Activated T-cell treated with anti-CD3 and anti-CD28 coated beads, Interleukin-2, amount 50 U/mL, for 1 hour (primary cell): ENCODE results near the gene IQGAP3.

ENCODE experiments used
- DNase-seq: peaks from one replicate; pipeline ENCODE4 v3.0.0-alpha.2; 2020

Gene IQGAP3

GRCh38 chr1:156493154-156493631 is 79.2 kb downstream of the IQGAP3 start:
- DNase-seq: no peak

DNA sequence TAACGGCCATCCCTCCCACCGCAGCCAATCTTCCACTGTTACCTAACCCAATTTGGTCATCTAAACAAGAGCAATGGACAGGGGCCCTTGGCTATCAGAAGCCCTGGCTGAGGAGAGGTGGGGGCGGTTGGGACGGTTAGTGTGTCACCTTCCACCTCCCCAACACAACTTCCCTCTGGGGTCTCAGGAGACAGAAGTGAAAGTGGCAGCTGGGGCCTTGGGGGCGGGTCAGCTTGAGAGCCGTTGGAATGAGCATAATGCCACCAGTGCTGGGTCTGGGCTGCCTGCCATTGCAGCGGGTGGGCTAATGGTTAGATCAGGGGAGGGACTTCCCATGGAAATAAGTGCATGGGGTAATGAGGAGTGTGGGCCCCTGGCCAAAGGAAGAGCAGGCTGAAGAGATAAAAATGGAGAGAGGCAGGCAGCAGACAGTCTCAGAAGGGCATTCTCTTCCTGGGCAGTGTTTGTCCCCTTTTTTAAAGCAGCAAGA is 79.7 kb downstream of the IQGAP3 start:
- DNase-seq: no peak

GRCh38 chr1:156492013-156492590 is 80.3 kb downstream of the IQGAP3 start:
- DNase-seq: no peak

DNA sequence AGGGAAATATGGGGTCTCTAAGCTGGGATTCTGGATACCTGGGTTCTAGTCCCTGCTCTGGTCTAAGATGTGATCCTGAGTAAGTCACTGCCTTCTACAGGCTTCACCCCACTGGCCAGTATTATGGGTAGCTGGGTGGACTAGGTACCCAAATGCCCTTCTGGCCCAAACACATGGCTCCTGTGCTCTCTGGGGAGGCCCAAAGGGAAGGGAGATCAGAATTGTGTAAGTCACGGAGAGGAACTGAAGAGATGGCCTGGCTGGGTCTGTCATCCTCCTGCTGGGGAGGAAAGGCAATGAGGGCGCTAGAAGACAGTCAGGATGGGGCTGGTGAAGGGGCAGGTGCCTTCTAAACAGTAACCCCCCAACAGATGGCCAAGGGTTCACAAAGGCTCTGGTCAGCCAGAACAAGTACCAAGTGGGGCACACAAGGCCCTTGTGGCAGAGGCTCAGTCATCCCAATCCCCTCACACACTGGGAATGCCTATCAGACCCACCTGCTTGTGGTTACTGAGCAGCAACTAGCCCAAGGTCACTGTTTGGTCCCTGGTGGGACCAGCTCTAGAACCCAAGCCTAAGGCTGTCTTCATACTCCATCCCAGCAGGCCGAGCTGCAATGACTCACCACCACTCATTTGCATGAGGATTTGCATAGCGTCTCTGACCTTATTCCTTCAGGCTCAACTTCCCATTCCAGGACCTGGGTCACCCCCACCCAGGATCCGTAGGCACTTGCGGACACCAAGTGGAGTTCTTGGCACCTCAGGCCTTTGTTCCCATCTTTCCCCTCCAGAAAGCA is 81.0 kb downstream of the IQGAP3 start:
- DNase-seq: no peak

DNA sequence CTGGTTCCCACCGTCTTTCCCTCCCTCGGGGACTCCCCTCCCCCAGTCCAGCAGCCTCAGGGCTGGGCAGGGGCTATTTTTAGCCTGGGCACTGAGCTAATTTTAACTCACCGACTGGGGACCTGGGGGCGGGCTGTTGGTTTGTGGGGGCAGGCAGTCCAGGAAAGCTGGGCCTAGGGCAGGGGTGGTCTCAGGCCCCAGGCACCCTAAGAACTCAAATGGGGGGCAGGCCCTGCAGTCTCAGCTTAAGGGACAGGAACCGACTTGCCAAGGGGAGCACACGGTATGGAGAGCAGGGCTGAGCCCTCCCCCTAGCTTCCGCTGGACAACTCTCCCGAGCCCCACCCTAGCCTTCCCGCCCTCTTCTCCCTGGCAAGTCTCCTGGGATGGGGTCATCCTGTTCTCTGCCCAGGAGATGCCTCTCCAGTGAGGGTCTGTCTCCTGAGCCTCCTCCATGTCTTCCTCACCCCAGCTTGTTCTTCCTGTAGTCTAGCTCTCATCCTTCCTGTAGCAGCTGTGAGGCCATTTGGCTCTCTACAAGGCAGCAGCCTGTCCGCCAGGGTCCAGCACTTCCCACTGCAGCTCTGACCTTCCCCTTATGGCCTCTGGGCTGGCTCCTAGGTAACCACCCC is 81.8 kb downstream of the IQGAP3 start:
- DNase-seq: no peak

- no peak for DNase-seq
Measured at GRCh38 chr1:156489935-156490293, 82.5 kb downstream of the IQGAP3 start.

DNA sequence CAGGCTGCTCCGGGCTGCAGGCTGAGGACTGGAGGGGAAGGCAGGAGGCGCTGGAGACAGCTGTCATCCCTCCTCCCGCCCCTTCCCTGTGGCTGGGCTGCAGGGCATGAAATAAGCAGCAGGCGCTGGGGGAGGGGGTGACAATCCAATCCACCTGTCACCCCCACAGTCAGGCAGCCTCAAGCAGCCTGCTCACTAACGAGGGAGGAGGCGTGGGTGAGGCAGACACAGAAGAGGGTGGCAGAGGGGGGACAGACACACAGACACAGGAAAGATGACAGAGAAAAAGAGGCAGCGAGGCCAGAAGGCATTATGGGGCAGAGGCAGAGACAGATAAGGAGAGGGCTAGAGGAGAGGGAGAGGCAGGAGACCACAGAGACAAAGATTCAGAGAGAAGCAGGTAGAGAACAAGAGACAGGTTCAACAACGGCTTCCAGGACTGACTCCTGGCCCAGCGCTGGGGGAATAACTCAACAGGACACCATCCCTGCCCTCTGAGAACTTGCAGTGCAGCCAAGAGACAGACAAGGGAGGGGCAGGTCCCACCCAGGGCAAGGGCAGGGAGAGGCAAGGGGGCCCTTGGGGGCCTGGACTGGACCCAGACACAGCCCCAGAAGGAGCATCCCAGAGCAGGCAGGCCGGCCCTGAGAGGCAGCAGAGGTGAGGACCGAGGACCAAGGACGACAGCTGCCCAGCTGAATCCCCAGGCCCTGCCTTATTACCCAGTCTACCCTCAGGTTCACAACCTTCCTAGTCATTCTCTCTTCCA is 83.0 kb downstream of the IQGAP3 start:
- peak; percentile 49 for DNase-seq

- DNase-seq: no peak
Measured at GRCh38 chr1:156488566-156489165, 83.7 kb downstream of the IQGAP3 start.

GRCh38 chr1:156487862-156488261 is 84.5 kb downstream of the IQGAP3 start:
- DNase-seq: no peak

DNA sequence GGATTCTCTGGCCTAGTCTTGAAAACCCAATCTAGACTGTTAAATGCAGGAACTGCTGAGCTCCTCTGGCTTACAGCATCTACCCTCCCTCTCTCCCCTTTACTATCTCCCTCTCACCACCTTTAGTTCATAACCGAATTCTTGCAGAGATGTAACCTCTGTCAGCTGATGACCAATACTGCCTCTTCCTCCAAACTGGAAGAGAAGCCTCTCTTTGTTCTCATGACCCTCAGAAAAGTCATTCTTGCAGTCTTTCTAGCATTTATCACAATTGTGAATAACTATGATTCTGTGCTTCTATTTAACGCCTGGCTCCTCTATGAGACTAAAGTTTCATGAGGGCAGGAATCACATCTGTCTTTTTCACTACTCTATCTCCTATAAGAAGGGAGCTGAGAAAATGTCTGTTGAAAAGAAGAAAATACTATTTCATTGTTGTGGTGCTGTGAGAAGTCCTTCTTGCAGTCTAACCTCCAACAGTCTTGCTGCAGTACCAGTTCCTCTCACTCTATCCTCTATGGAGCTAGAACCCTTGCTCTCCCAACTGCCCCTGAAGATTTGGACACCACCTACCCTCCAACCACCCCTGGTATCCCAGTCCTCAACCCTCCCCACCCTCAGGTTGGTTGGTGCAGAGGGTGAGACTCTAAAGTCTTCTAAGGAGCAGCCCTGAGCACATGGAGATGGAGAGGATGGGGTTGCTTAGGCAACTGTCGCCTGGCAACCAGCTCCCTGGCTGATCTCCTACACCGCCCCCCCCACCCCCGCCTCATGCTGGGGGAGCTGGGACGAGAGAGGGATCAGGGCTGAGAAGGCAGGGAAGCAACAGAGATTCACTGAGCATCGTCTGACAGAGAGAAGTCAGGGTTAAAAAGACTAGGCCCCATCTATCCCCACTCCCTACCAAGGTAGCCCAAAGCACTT is 85.7 kb downstream of the IQGAP3 start:
- DNase-seq: no peak

- no peak for DNase-seq
Measured at GRCh38 chr1:156485984-156486383, 86.4 kb downstream of the IQGAP3 start.

DNA sequence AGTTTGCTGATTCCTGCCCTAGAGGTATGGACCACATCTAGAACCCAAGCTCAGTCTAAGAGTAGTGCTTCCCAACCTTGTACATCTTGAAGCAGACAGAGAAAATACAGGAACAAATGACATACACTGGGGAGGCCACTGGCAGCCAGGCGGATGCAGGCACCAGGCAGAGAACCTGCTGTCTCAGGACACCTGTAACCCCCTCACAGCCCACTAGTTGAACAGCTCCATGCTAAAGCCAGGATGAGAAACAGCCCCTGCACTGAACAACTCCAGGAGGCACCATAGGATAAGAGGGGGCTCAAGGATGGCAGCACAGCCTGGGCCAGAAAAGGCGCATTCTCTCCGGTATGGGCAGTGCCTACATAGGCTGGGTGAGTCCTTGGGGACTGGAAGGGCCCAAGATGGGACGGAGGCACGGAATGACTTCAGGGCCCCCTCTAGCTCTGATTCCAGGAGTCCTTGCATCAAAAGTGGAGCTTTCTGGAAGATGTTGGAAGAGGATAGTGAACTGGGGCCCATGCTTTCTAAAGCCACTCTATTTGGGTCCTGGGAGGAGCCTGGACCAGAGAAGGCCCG is 87.8 kb downstream of the IQGAP3 start:
- DNase-seq: no peak

- no peak for DNase-seq
Measured at GRCh38 chr1:156483397-156483796, 89.0 kb downstream of the IQGAP3 start.

DNA sequence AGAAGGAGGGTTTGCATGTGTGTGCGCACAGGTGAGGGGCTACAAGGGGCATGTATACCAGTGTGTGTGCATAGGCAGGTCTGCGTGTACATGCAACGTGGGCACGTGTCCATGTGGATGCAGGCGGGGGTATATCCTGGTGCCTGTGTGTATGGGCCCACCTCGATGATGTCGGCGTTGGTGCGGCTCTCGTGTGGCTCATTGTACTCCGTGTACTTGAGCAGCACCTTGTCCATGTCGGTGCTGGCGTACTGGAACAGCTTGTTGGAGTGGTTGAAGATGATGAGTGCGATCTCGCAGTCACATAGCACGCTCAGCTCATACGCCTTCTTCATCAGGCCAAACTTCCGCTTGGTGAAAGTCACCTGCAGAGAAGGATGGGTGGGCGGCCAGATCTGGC is 90.1 kb downstream of the IQGAP3 start:
- DNase-seq: no peak

DNA sequence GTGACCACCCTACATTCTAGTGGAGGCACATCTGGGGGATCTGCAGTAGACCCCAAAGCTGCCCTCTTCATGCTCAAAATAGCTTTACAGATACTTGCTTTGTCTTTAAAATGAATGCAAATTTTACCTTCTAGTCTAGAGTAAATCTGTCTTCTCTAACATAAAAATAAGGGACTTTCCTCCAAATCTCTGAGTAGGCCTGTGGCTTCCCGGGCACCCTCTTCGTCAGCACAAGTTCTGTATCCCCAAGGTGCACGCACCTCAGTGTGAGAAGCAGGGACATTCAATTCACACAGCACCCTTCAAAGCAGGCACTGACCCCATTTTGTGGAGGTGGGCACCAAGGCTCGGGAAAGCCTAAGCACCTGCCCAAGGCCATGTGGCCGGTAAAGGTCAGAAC is 90.8 kb downstream of the IQGAP3 start:
- DNase-seq: no peak

- peak; percentile 77 for DNase-seq
Measured at GRCh38 chr1:156480411-156481192, 91.8 kb downstream of the IQGAP3 start.

DNA sequence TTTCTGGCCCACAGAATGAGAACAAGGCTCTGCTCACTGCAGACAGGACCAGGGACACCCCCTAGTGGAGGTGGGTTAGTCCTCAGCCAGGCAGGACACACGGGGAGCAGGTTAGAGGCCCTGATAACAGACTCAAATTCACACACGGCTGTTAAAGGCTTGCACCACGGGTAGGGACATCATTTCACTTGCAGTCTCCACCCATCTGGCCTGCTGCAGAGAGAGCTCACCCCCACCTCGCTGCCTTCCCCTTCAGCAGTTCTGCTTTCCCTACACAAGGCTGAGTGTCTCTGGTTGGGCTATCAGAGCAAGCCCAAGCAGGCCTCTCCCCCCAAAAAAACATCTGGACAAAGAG is 92.4 kb downstream of the IQGAP3 start:
- no peak for DNase-seq

- no peak for DNase-seq
Measured at GRCh38 chr1:156479093-156480015, 93.0 kb downstream of the IQGAP3 start.

- no peak for DNase-seq
Measured at GRCh38 chr1:156478250-156478627, 94.1 kb downstream of the IQGAP3 start.
